NCI-H1436 (cell line): Measurements from ENCODE around the gene MAML3.
"Not testable (repeated sequence)": the region's sequence is repeated elsewhere in the genome, so short reads cannot be mapped to it uniquely, and the experiment has no call there.

Source experiments
- DNase-seq: peaks from one replicate; lab custom pipeline; 2025; lab: John Stamatoyannopoulos, UW

The MAML3 gene

GRCh38 chr4:139721789-139722188, 432.2 kb downstream of the MAML3 start:
- no peak for DNase-seq

- no peak for DNase-seq
These were observed 433.2 kb downstream of the MAML3 start for GRCh38 chr4:139720806-139721205.

- DNase-seq = no peak
These were observed 434.4 kb downstream of the MAML3 start for GRCh38 chr4:139719381-139720101.

GRCh38 chr4:139718833-139719232, 435.2 kb downstream of the MAML3 start:
- no peak for DNase-seq

- no peak for DNase-seq
These were observed 435.6 kb downstream of the MAML3 start for GRCh38 chr4:139718358-139718757.

- DNase-seq = no peak
These were observed 438.1 kb downstream of the MAML3 start for GRCh38 chr4:139715746-139716391.

- DNase-seq = no peak
These were observed 441.1 kb downstream of the MAML3 start for GRCh38 chr4:139712882-139713281.

- no peak for DNase-seq
These were observed 442.5 kb downstream of the MAML3 start for GRCh38 chr4:139711461-139711860.

GRCh38 chr4:139710073-139710472, 443.9 kb downstream of the MAML3 start:
- no peak for DNase-seq

- no peak for DNase-seq
These were observed 444.3 kb downstream of the MAML3 start for GRCh38 chr4:139709660-139710059.

- DNase-seq = no peak
These were observed 449.0 kb downstream of the MAML3 start for GRCh38 chr4:139704915-139705485.

- no peak for DNase-seq
These were observed 453.4 kb downstream of the MAML3 start for GRCh38 chr4:139700568-139700967.

GRCh38 chr4:139698167-139698925, 455.6 kb downstream of the MAML3 start:
- DNase-seq = not testable (repeated sequence)

- DNase-seq = no peak
These were observed 457.5 kb downstream of the MAML3 start for GRCh38 chr4:139696491-139696890.

- DNase-seq = no peak
These were observed 459.4 kb downstream of the MAML3 start for GRCh38 chr4:139694522-139695107.

- no peak for DNase-seq
These were observed 461.5 kb downstream of the MAML3 start for GRCh38 chr4:139692309-139693012.

- DNase-seq = no peak
These were observed 463.6 kb downstream of the MAML3 start for GRCh38 chr4:139690419-139690818.

- DNase-seq = no peak
These were observed 464.8 kb downstream of the MAML3 start for GRCh38 chr4:139689093-139689722.

- DNase-seq = no peak
These were observed 467.0 kb downstream of the MAML3 start for GRCh38 chr4:139686988-139687387.

GRCh38 chr4:139686130-139686529, 467.9 kb downstream of the MAML3 start:
- DNase-seq = no peak

- DNase-seq = no peak
These were observed 468.8 kb downstream of the MAML3 start for GRCh38 chr4:139685180-139685579.
